HepG2 (cell line): ENCODE measurements around the gene GGPS1. TPM values are rescaled to one million over a fixed set of nuclear protein-coding genes. Genes with fewer than 3 reads are reported as not detected.
A peak's percentile ranks its signal among the peaks of the same experiment; 100 is the strongest.
"Not testable (repeated sequence)": the region's sequence is repeated elsewhere in the genome, so short reads cannot be mapped to it uniquely, and the experiment has no call there.

ENCODE experiments used
- ATAC-seq: fragments of 200-7000 bp; cut with Tn5 transposase; 3 replicates; pipeline ENCODE4 v1.9.1; 2020; ENCODE audit warnings: mild to moderate bottlenecking, moderate library complexity
- BruUV-seq: library from RNA; stranded (reverse); fragments of 400-500 nt; replicated peaks from 2 replicates; lab custom pipeline; 2021; lab: Mats Ljungman, UMichigan
- CTCF ChIA-PET: fragments of 300-600 bp; formaldehyde crosslinking; extraction: SDS; loops from one replicate; lab custom pipeline; 2021; ENCODE audit warnings: low total read pairs, inconsistent platforms, low intra/inter-chr PET ratio; lab: Yijun Ruan, JAX
- POLR2A ChIA-PET: fragments of 350-600 bp; sonication (Branson Sonifier 250); formaldehyde crosslinking; loops from one replicate; lab custom pipeline; 2020; ENCODE audit warnings: antibody characterized with exemption, inconsistent platforms; lab: Yijun Ruan, JAX
- DNase-seq: peaks from one replicate; pipeline ENCODE4 v3.0.0-alpha.2; 2015; ENCODE audit warnings: low spot score
- FAIRE-seq: peaks from 3 replicates; lab custom pipeline; 2011; peaks lifted over from hg19 to GRCh38; lab: Jason Lieb, UNC
- H2AFZ ChIP-seq: one replicate; pipeline ENCODE4 v1.6.1; 2011; ENCODE audit warnings: low read length, inconsistent platforms
- H3K27ac ChIP-seq: fragments of 300-600 bp; 3 replicates; pipeline ENCODE4 v1.8.0; 2011; ENCODE audit warnings: mixed run types, mild to moderate bottlenecking, mixed read lengths, low read length, inconsistent platforms; ENCODE audit not compliant: insufficient read depth; ENCODE audit errors: extremely low read length
- H3K27me3 ChIP-seq, 2 experiments: fragments of 200-600 bp in 1 of 2; 2 replicates in 1 of 2; 3 replicates in 1 of 2; pipeline versions ENCODE4 v1.6.0 to v1.8.0; 2011; ENCODE audit warnings: low read length in 2 of 2, mild to moderate bottlenecking in 2 of 2, moderate library complexity in 2 of 2, inconsistent platforms in 1 of 2; ENCODE audit not compliant: insufficient read depth in 2 of 2, control insufficient read depth in 1 of 2
- H3K36me3 ChIP-seq, 2 experiments: fragments of 200-600 bp in 1 of 2; replicated peaks in 1 of 2; 2 replicates in 1 of 2; 3 replicates in 1 of 2; pipeline versions ENCODE4 v1.5.1 to v1.8.0; 2011; ENCODE audit warnings: low read length in 2 of 2, inconsistent platforms in 1 of 2; ENCODE audit not compliant: insufficient read depth in 2 of 2, control insufficient read depth in 1 of 2
- H3K4me1 ChIP-seq: 2 replicates; pipeline ENCODE4 v1.5.1; 2012; ENCODE audit warnings: low read length, inconsistent platforms; ENCODE audit not compliant: insufficient read depth
- H3K4me2 ChIP-seq: 2 replicates; pipeline ENCODE4 v1.6.0; 2011; ENCODE audit warnings: low read depth, low read length, inconsistent platforms
- H3K4me3 ChIP-seq, 3 experiments: fragments of 200-600 bp in 1 of 3; sonication (generic), shearing (Covaris generic) in 1 of 3; replicated peaks in 1 of 3; 2 replicates each; pipeline ENCODE4 v1.5.1; 2011 to 2016; ENCODE audit warnings: low read length in 3 of 3, inconsistent platforms in 2 of 3, low read depth in 2 of 3, mild to moderate bottlenecking in 2 of 3, control low read depth in 1 of 3, mixed read lengths in 1 of 3; ENCODE audit not compliant: insufficient read depth in 1 of 3
- H3K79me2 ChIP-seq: one replicate; pipeline ENCODE4 v1.6.1; 2011; ENCODE audit warnings: low read length, inconsistent platforms; ENCODE audit not compliant: insufficient read depth
- H3K9ac ChIP-seq: 2 replicates; pipeline ENCODE4 v1.6.0; 2011; ENCODE audit warnings: mild to moderate bottlenecking, low read depth, low read length, inconsistent platforms; ENCODE audit not compliant: insufficient read depth
- H3K9me3 ChIP-seq: 2 replicates; pipeline ENCODE4 v1.5.1; 2012; ENCODE audit warnings: mild to moderate bottlenecking, low read length
- H4K20me1 ChIP-seq: 2 replicates; pipeline ENCODE4 v1.6.0; 2011; ENCODE audit warnings: inconsistent platforms, mild to moderate bottlenecking, low read length, moderate library complexity; ENCODE audit not compliant: insufficient read depth
- GMEB2 ChIP-seq: IDR thresholded peaks from 2 replicates; pipeline ENCODE4 v1.6.1; 2016; ENCODE audit warnings: missing biosample characterization, missing genetic modification reagents, low read depth
- MAFG ChIP-seq: sonication (generic); formaldehyde crosslinking; IDR thresholded peaks from 2 replicates; pipeline ENCODE4 v1.5.1; 2020; ENCODE audit warnings: mild to moderate bottlenecking, missing genetic modification reagents
- NCOA2 ChIP-seq: sonication (generic); formaldehyde crosslinking; IDR thresholded peaks from 2 replicates; pipeline ENCODE4 v1.8.0; 2022; ENCODE audit warnings: inconsistent platforms
- RNF2 ChIP-seq: fragments of 450-650 bp; conservative IDR thresholded peaks from 2 replicates; pipeline ENCODE4 v1.6.1; 2016; ENCODE audit warnings: low read depth
- TCF7L2 ChIP-seq: IDR thresholded peaks from 2 replicates; pipeline ENCODE4 v1.6.1; 2011; ENCODE audit warnings: mild to moderate bottlenecking, low read depth, low read length, moderate library complexity
- ZBTB2 ChIP-seq: sonication (generic); formaldehyde crosslinking; IDR thresholded peaks from 2 replicates; pipeline ENCODE4 v1.8.0; 2022; ENCODE audit warnings: low read depth, missing genetic modification reagents
- ZBTB33 ChIP-seq: sonication (generic); formaldehyde crosslinking; IDR thresholded peaks from 2 replicates; pipeline ENCODE4 v1.4.0; 2020; ENCODE audit warnings: missing genetic modification reagents
- ZFP37 ChIP-seq: sonication (generic); formaldehyde crosslinking; IDR thresholded peaks from 2 replicates; pipeline ENCODE4 v1.4.0; 2020; ENCODE audit warnings: missing genetic modification reagents, borderline replicate concordance
- ZNF17 ChIP-seq: sonication (generic); formaldehyde crosslinking; IDR thresholded peaks from 2 replicates; pipeline ENCODE4 v1.5.0; 2020; ENCODE audit warnings: mild to moderate bottlenecking, missing genetic modification reagents
- ZNF431 ChIP-seq: sonication (generic); formaldehyde crosslinking; IDR thresholded peaks from 2 replicates; pipeline ENCODE4 v1.9.0; 2022; ENCODE audit warnings: missing genetic modification reagents, low read depth, mild to moderate bottlenecking, borderline replicate concordance
- WGBS: methylation state at CpG from one replicate; pipeline ENCODE4 v1.1.6; 2017; ENCODE audit warnings: low lambda C conversion rate; 5-methylcytosine and 5-hydroxymethylcytosine counted together
- in situ Hi-C: cut with HindIII; loops from 2 replicates; pipeline ENCODE4 v1.10.0; 2017; ENCODE audit warnings: low pct_unique_long_range_greater_than_20kb; ENCODE audit not compliant: extremely low pct_ligation_motif_present
- intact Hi-C: fragments of 100-400 bp; cut with micrococcal nuclease; formaldehyde crosslinking; loops from one replicate; pipeline ENCODE4 v1.10.0; 2022; ENCODE audit not compliant: unreplicated experiment
- polyA plus RNA-seq, 8 experiments: library from polyadenylated mRNA; depleted of rRNA in 3 of 8; stranded (reverse) in 7 of 8; unstranded in 1 of 8; fragments of >200 nt; fragmentation: Illumina TruSeq in 4 of 8; extraction: Trizol in 4 of 8; gene quantifications; 2 replicates each; pipeline versions ENCODE4 v1.2.1 to v1.2.3, GENCODE V29; 2011 to 2016; ENCODE audit warnings: low read depth in 4 of 8, missing spikeins in 1 of 8, mixed read lengths in 1 of 8; ENCODE audit not compliant: insufficient read depth in 1 of 8
- total RNA-seq, 5 experiments: library from RNA; depleted of rRNA; stranded (reverse); fragments of >200 nt; fragmentation: Illumina TruSeq; extraction: Trizol; gene quantifications; 2 replicates each; pipeline ENCODE4 v1.2.3, GENCODE V29; 2016; ENCODE audit warnings: low read depth in 1 of 5

The GGPS1 gene
- total and polyA plus RNA-seq, 2 of the 13 experiments (the other 11 are each of a cell fraction or from before 2014, with no cell fraction given) = 28.8 to 42.6 TPM

GRCh38 chr1:235283636-235284035, 44.7 kb upstream of the GGPS1 start:
- 97% methylated on average over 13 of the region's 13 CpGs for WGBS
- DNase-seq = not testable (repeated sequence)
- peaks cover 39% of the 10 kb centered on the region for H4K20me1 ChIP-seq
- TF ChIP-seq ZBTB33 (CRISPR knock-in tag) = peak; percentile 50; the same call in 1 of the 2 replicates
- TF ChIP-seq, all 625 proteins: peak for 1; not testable (repeated sequence) for 624
- H3K9me3 ChIP-seq, H3K36me3 ChIP-seq, in situ Hi-C loops, CTCF ChIA-PET, H3K9ac ChIP-seq, BruUV-seq, POLR2A ChIA-PET, ATAC-seq, H3K4me3 ChIP-seq, H3K4me2 ChIP-seq, FAIRE-seq, intact Hi-C loops, H3K27me3 ChIP-seq, H3K4me1 ChIP-seq, H2AFZ ChIP-seq, H3K27ac ChIP-seq: not testable (repeated sequence)
- peaks cover 98% of the 10 kb centered on the region for H3K79me2 ChIP-seq

- ChIA-PET CTCF (no interaction called here), POLR2A (no interaction called here)
- no peak for FAIRE-seq
- TF ChIP-seq ZNF431 (CRISPR knock-in tag) = no peak
- no peak for TF ChIP-seq ZFP37 (CRISPR knock-in tag)
- no peak for TF ChIP-seq GMEB2 (CRISPR knock-in tag)
- TF ChIP-seq MAFG (CRISPR knock-in tag) = no peak
- TF ChIP-seq TCF7L2 = no peak
- no peak for TF ChIP-seq RNF2
- no peak for TF ChIP-seq ZNF17 (CRISPR knock-in tag)
- TF ChIP-seq NCOA2 (CRISPR knock-in tag) = no peak
- no peak for TF ChIP-seq ZBTB2 (CRISPR knock-in tag)
Observed at GRCh38 chr1:235284231-235284769, 44.1 kb upstream of the GGPS1 start.

More at GRCh38 chr1:235284231-235284769, 44.1 kb upstream of the GGPS1 start:
- H2AFZ ChIP-seq = no peak overlapping the region
- H3K4me1 ChIP-seq = no peaks in the 10 kb centered on the region
- ATAC-seq = no peak
- WGBS = 98% methylated on average over 6 of the region's 6 CpGs
- peaks cover 38% of the 10 kb centered on the region for H4K20me1 ChIP-seq
- H3K4me3 ChIP-seq = no peak overlapping the region
- no peak overlapping the region for H3K4me2 ChIP-seq
- H3K9me3 ChIP-seq = no peaks in the 10 kb centered on the region
- H3K79me2 ChIP-seq = peaks cover 98% of the 10 kb centered on the region
- no peaks in the 10 kb centered on the region for H3K27me3 ChIP-seq
- BruUV-seq = no TSS peak
- peaks cover 0 to 3% of the 10 kb centered on the region in 2 experiments; a peak in 3 of 5 replicates for H3K36me3 ChIP-seq
- no peak overlapping the region for H3K27ac ChIP-seq
- intact Hi-C loops = no loop called here
- in situ Hi-C loops = no loop called here
- no peak overlapping the region for H3K9ac ChIP-seq
- no peak for DNase-seq
